IMR-90 (cell line): ENCODE data around the gene LRRC75A. TPM values are rescaled to one million over a fixed set of nuclear protein-coding genes. Genes with fewer than 3 reads are reported as not detected.

ENCODE experiments used
- ATAC-seq: fragments of 200-7000 bp; cut with Tn5 transposase; 2 replicates; pipeline ENCODE4 v1.9.1; 2020; ENCODE audit warnings: low read depth, mild to moderate bottlenecking, moderate library complexity
- BruUV-seq: library from RNA; stranded (reverse); fragments of 400-500 nt; replicated peaks from 2 replicates; lab custom pipeline; 2021; lab: Mats Ljungman, UMichigan
- CTCF ChIA-PET: fragments of 300-600 bp; formaldehyde crosslinking; extraction: SDS; loops from one replicate; lab custom pipeline; 2021; ENCODE audit warnings: antibody characterized with exemption; lab: Yijun Ruan, JAX
- POLR2A ChIA-PET: fragments of 300-600 bp; sonication (Branson Sonifier 250); formaldehyde crosslinking; loops from one replicate; lab custom pipeline; 2022; ENCODE audit warnings: antibody characterized with exemption; ENCODE audit not compliant: unreplicated experiment; lab: Charles Lee
- DNase-seq: peaks from one replicate; pipeline ENCODE4 v3.0.0; 2013
- H2AFZ ChIP-seq: replicated peaks from 2 replicates; pipeline ENCODE3; 2013; ENCODE audit warnings: low read length, mild to moderate bottlenecking; ENCODE audit not compliant: poor library complexity
- H2AK5ac ChIP-seq: 2 replicates; pipeline ENCODE4 v1.6.1; 2013; ENCODE audit warnings: low read depth, low read length, inconsistent platforms
- H2AK9ac ChIP-seq: replicated peaks from 2 replicates; pipeline ENCODE3; 2013; ENCODE audit warnings: mild to moderate bottlenecking, low read depth, low read length, moderate library complexity; ENCODE audit not compliant: poor library complexity
- H2BK120ac ChIP-seq: 2 replicates; pipeline ENCODE4 v1.6.1; 2013; ENCODE audit warnings: low read depth, low read length, inconsistent platforms
- H2BK15ac ChIP-seq: 3 replicates; pipeline ENCODE4 v1.6.1; 2013; ENCODE audit warnings: low read depth, low read length, inconsistent platforms
- H2BK20ac ChIP-seq: 2 replicates; pipeline ENCODE4 v1.6.1; 2013; ENCODE audit warnings: low read depth, mild to moderate bottlenecking, inconsistent platforms, low read length, moderate library complexity
- H2BK5ac ChIP-seq: 2 replicates; pipeline ENCODE4 v1.6.1; 2013; ENCODE audit warnings: mild to moderate bottlenecking, low read depth, low read length, inconsistent platforms; ENCODE audit not compliant: poor library complexity, severe bottlenecking
- H3K14ac ChIP-seq: replicated peaks from 2 replicates; pipeline ENCODE4 v1.6.1; 2013; ENCODE audit warnings: low read depth, low read length, inconsistent platforms
- H3K18ac ChIP-seq: 2 replicates; pipeline ENCODE4 v1.6.1; 2013; ENCODE audit warnings: low read depth, low read length, control low read depth
- H3K23ac ChIP-seq: 2 replicates; pipeline ENCODE4 v1.6.1; 2013; ENCODE audit warnings: low read depth, low read length, inconsistent platforms
- H3K27ac ChIP-seq: 2 replicates; pipeline ENCODE4 v1.5.1; 2013; ENCODE audit warnings: mild to moderate bottlenecking, control low read depth, low read length; ENCODE audit not compliant: insufficient read depth
- H3K27me3 ChIP-seq: 2 replicates; pipeline ENCODE4 v1.6.1; 2013; ENCODE audit warnings: low read length; ENCODE audit not compliant: control insufficient read depth, insufficient read depth
- H3K36me3 ChIP-seq: 2 replicates; pipeline ENCODE4 v1.6.1; 2013; ENCODE audit warnings: low read length, mixed read lengths; ENCODE audit not compliant: control insufficient read depth, insufficient read depth
- H3K4ac ChIP-seq: 2 replicates; pipeline ENCODE4 v1.6.1; 2013; ENCODE audit warnings: low read depth, low read length, inconsistent platforms
- H3K4me1 ChIP-seq: 2 replicates; pipeline ENCODE4 v1.6.1; 2013; ENCODE audit warnings: low read length, mixed read lengths; ENCODE audit not compliant: control insufficient read depth, insufficient read depth
- H3K4me2 ChIP-seq: 2 replicates; pipeline ENCODE4 v1.6.1; 2013; ENCODE audit warnings: low read depth, mild to moderate bottlenecking, control low read depth, low read length, moderate library complexity
- H3K4me3 ChIP-seq: 2 replicates; pipeline ENCODE4 v1.5.1; 2013; ENCODE audit warnings: low read depth, mild to moderate bottlenecking, control low read depth, low read length, moderate library complexity; ENCODE audit not compliant: insufficient read depth
- H3K56ac ChIP-seq: 2 replicates; pipeline ENCODE4 v1.6.1; 2013; ENCODE audit warnings: low read length, inconsistent platforms; ENCODE audit not compliant: insufficient read depth; ENCODE audit errors: extremely low read depth
- H3K79me1 ChIP-seq, 2 experiments: 2 replicates each; pipeline ENCODE4 v1.6.1; 2013; ENCODE audit warnings: low read length in 2 of 2, inconsistent platforms in 1 of 2, low read depth in 1 of 2
- H3K9ac ChIP-seq: 2 replicates; pipeline ENCODE4 v1.6.1; 2013; ENCODE audit warnings: low read depth, low read length, control low read depth
- H3K9me1 ChIP-seq: 2 replicates; pipeline ENCODE4 v1.6.1; 2013; ENCODE audit warnings: low read length, inconsistent platforms; ENCODE audit not compliant: insufficient read depth
- H3K9me3 ChIP-seq: 2 replicates; pipeline ENCODE4 v1.6.1; 2013; ENCODE audit warnings: low read length; ENCODE audit not compliant: control insufficient read depth, insufficient read depth
- H4K20me1 ChIP-seq: 2 replicates; pipeline ENCODE4 v1.6.1; 2013; ENCODE audit warnings: low read length, inconsistent platforms; ENCODE audit not compliant: insufficient read depth
- H4K5ac ChIP-seq: 2 replicates; pipeline ENCODE4 v1.6.1; 2013; ENCODE audit warnings: mild to moderate bottlenecking, low read depth, low read length, control low read depth
- H4K8ac ChIP-seq, 2 experiments: 2 replicates each; pipeline ENCODE4 v1.6.1; 2013; ENCODE audit warnings: low read depth in 2 of 2, low read length in 2 of 2, control low read depth in 1 of 2, inconsistent platforms in 1 of 2
- H4K91ac ChIP-seq: 2 replicates; pipeline ENCODE4 v1.6.1; 2013; ENCODE audit warnings: low read depth, low read length, inconsistent platforms; ENCODE audit not compliant: insufficient read depth
- CHD1 ChIP-seq: IDR thresholded peaks from 2 replicates; pipeline ENCODE4 v1.6.1; 2012; ENCODE audit warnings: low read depth, low read length, improper control_type of control experiment
- WGBS, 2 experiments: methylation state at CpG; one replicate each; pipeline versions ENCODE4 v1.1.5 to v1.1.7; 2013; ENCODE audit warnings: missing lambda C conversion rate in 2 of 2; ENCODE audit not compliant: insufficient read length in 1 of 2; ENCODE audit errors: extremely low coverage in 2 of 2; 5-methylcytosine and 5-hydroxymethylcytosine counted together
- dilution Hi-C: fragments of 300-500 bp; cut with HindIII; formaldehyde crosslinking; loops from one replicate; pipeline ENCODE4 v1.14.3; 2018; ENCODE audit warnings: low sequenced_read_pairs; ENCODE audit not compliant: unreplicated experiment
- in situ Hi-C: fragments of 300-500 bp; cut with MboI; formaldehyde crosslinking; loops from 3 replicates; pipeline ENCODE4 v1.14.3; 2019; ENCODE audit warnings: low sequenced_read_pairs, inconsistent platforms, mixed read lengths
- intact Hi-C: fragments of 100-400 bp; cut with micrococcal nuclease; formaldehyde crosslinking; loops from 2 replicates; pipeline ENCODE4 v1.10.0; 2022
- polyA plus RNA-seq, 3 experiments: library from polyadenylated mRNA; depleted of rRNA; stranded (reverse); fragments of >200 nt; gene quantifications; 2 replicates each; pipeline ENCODE4 v1.2.3, GENCODE V29; 2012; ENCODE audit warnings: low replicate concordance in 1 of 3
- total RNA-seq: library from RNA; depleted of rRNA; stranded (reverse); fragments of >200 nt; gene quantifications from 2 replicates; pipeline ENCODE4 v1.2.3, GENCODE V29; 2012

Gene LRRC75A
- total and polyA plus RNA-seq, 2 of the 4 experiments (the other 2 are of a cell fraction) = 0.72 to 1.0 TPM

GRCh38 chr17:16423226-16423872, 68.6 kb downstream of the LRRC75A start:
- CTCF ChIA-PET = no interaction called here
- dilution Hi-C loops = no loop called here
- POLR2A ChIA-PET = no interaction called here

More at GRCh38 chr17:16423226-16423872, 68.6 kb downstream of the LRRC75A start:
- H2BK15ac ChIP-seq = no peak overlapping the region; the same call in 2 of the 3 replicates
- no peak overlapping the region for H3K14ac ChIP-seq
- no peak overlapping the region for H3K4me3 ChIP-seq
- H3K18ac ChIP-seq = no peak overlapping the region
- H3K9ac ChIP-seq = no peak overlapping the region
- in situ Hi-C loops (no loop called here), intact Hi-C loops (no loop called here)
- peaks cover 22% of the 10 kb centered on the region for H3K9me1 ChIP-seq
- no peak overlapping the region for H2BK5ac ChIP-seq
- no peak overlapping the region for H4K91ac ChIP-seq
- H3K4ac ChIP-seq = no peak overlapping the region
- ATAC-seq = no peak
- peaks cover 0 to 48% of the 10 kb centered on the region in 2 experiments; a peak in 2 of 4 replicates for H3K79me1 ChIP-seq
- H2AK5ac ChIP-seq = no peak overlapping the region
- peak overlapping the region; percentile 15 for H2AK9ac ChIP-seq
- no peak for TF ChIP-seq CHD1
- no peak overlapping the region for H3K4me2 ChIP-seq
- H3K27me3 ChIP-seq = no peaks in the 10 kb centered on the region
- no peak overlapping the region for H3K23ac ChIP-seq
- no peak overlapping the region for H2BK120ac ChIP-seq
- DNase-seq = no peak
- no peak overlapping the region for H3K27ac ChIP-seq
- WGBS, 2 experiments = 95% methylated on average over 3 of the region's 10 CpGs; no CpG with 5 or more reads in 1 of the 2 experiments
- no peak overlapping the region for H4K8ac ChIP-seq
- no peak overlapping the region for H3K56ac ChIP-seq
- no peaks in the 10 kb centered on the region for H3K9me3 ChIP-seq
- H4K20me1 ChIP-seq = peaks cover 7% of the 10 kb centered on the region
- H2AFZ ChIP-seq = no peak overlapping the region
- H4K5ac ChIP-seq = no peak overlapping the region
- H3K36me3 ChIP-seq = peaks cover 12% of the 10 kb centered on the region; the same call in 1 of the 2 replicates
- H2BK20ac ChIP-seq = no peak overlapping the region
- H3K4me1 ChIP-seq = peaks cover 20% of the 10 kb centered on the region
- BruUV-seq = no TSS peak
